Measurements from ENCODE around the gene AK4.

The AK4 gene

GRCh38 chr1:65278376-65279069 is 130.5 kb downstream of the AK4 start:
- DNase-seq (ENCODE audit: low spot score): no peak

- no peak for DNase-seq (ENCODE audit: low spot score)
Observed at GRCh38 chr1:65279070-65279779, 131.2 kb downstream of the AK4 start.

All from Ammon's horn (tissue), 1 donor.